ENCODE data around the gene KCNIP4.

The KCNIP4 gene

GRCh38 chr4:21882051-21882839 is 66.3 kb downstream of the KCNIP4 start:
- Histone ChIP-seq H3K4me3 (IDR thresholded peaks at IDR 0.05; ENCODE audit: insufficient read depth, low read depth, low read length) (no peak overlapping the region), H3K9ac (no peak overlapping the region), H3K27ac (no peak overlapping the region), H3K4me1 (ENCODE audit: low read depth, poor library complexity, severe bottlenecking) (no peaks in the 10 kb centered on the region), H3K27me3 (ENCODE audit: insufficient read depth, low read depth) (no peaks in the 10 kb centered on the region), H3K36me3 (ENCODE audit: insufficient read depth) (no peaks in the 10 kb centered on the region), H4K20me1 (ENCODE audit: insufficient read depth) (no peaks in the 10 kb centered on the region), H2AFZ (ENCODE audit: low read depth) (no peak overlapping the region), H3K79me2 (ENCODE audit: insufficient read depth, low read depth) (no peaks in the 10 kb centered on the region), H3K4me2 (no peak overlapping the region)
- TF ChIP-seq CTCF (conservative IDR thresholded peaks at IDR 0.05; ENCODE audit: low read depth, low read length), result no peak

- H2AFZ ChIP-seq (ENCODE audit: low read depth), result no peak overlapping the region
Measured at GRCh38 chr4:21879187-21879586, 69.4 kb downstream of the KCNIP4 start.

GRCh38 chr4:21876711-21877110 is 71.9 kb downstream of the KCNIP4 start:
- no peaks in the 10 kb centered on the region for H3K4me1 ChIP-seq (ENCODE audit: low read depth, poor library complexity, severe bottlenecking)
- H3K27me3 ChIP-seq (ENCODE audit: insufficient read depth, low read depth), result no peaks in the 10 kb centered on the region
- H4K20me1 ChIP-seq (ENCODE audit: insufficient read depth), result no peaks in the 10 kb centered on the region
- H3K4me3 ChIP-seq (IDR thresholded peaks at IDR 0.05; ENCODE audit: insufficient read depth, low read depth, low read length), result no peak overlapping the region
- TF ChIP-seq CTCF (conservative IDR thresholded peaks at IDR 0.05; ENCODE audit: low read depth, low read length), result no peak
- H3K79me2 ChIP-seq (ENCODE audit: insufficient read depth, low read depth), result no peaks in the 10 kb centered on the region
- H3K9ac ChIP-seq, result no peak overlapping the region
- H2AFZ ChIP-seq (ENCODE audit: low read depth), result no peak overlapping the region
- H3K4me2 ChIP-seq, result no peak overlapping the region
- H3K27ac ChIP-seq, result no peak overlapping the region
- no peaks in the 10 kb centered on the region for H3K36me3 ChIP-seq (ENCODE audit: insufficient read depth)

More at GRCh38 chr4:21879187-21879586, 69.4 kb downstream of the KCNIP4 start:
- no peaks in the 10 kb centered on the region for H3K4me1 ChIP-seq (ENCODE audit: low read depth, poor library complexity, severe bottlenecking)
- H3K9ac ChIP-seq, result no peak overlapping the region
- H3K27ac ChIP-seq, result no peak overlapping the region
- H4K20me1 ChIP-seq (ENCODE audit: insufficient read depth), result no peaks in the 10 kb centered on the region
- H3K36me3 ChIP-seq (ENCODE audit: insufficient read depth), result no peaks in the 10 kb centered on the region
- H3K4me2 ChIP-seq, result no peak overlapping the region
- no peak overlapping the region for H3K4me3 ChIP-seq (IDR thresholded peaks at IDR 0.05; ENCODE audit: insufficient read depth, low read depth, low read length)
- no peak for TF ChIP-seq CTCF (conservative IDR thresholded peaks at IDR 0.05; ENCODE audit: low read depth, low read length)
- H3K27me3 ChIP-seq (ENCODE audit: insufficient read depth, low read depth), result no peaks in the 10 kb centered on the region
- H3K79me2 ChIP-seq (ENCODE audit: insufficient read depth, low read depth), result no peaks in the 10 kb centered on the region

- Histone ChIP-seq H3K27ac (no peak overlapping the region), H3K4me1 (ENCODE audit: low read depth, poor library complexity, severe bottlenecking) (no peaks in the 10 kb centered on the region), H3K4me2 (no peak overlapping the region), H3K9ac (no peak overlapping the region), H3K4me3 (IDR thresholded peaks at IDR 0.05; ENCODE audit: insufficient read depth, low read depth, low read length) (no peak overlapping the region), H2AFZ (ENCODE audit: low read depth) (no peak overlapping the region), H3K79me2 (ENCODE audit: insufficient read depth, low read depth) (no peaks in the 10 kb centered on the region), H3K27me3 (ENCODE audit: insufficient read depth, low read depth) (no peaks in the 10 kb centered on the region), H3K36me3 (ENCODE audit: insufficient read depth) (no peaks in the 10 kb centered on the region), H4K20me1 (ENCODE audit: insufficient read depth) (no peaks in the 10 kb centered on the region)
- TF ChIP-seq CTCF (conservative IDR thresholded peaks at IDR 0.05; ENCODE audit: low read depth, low read length), result no peak
Measured at GRCh38 chr4:21873145-21873544, 75.4 kb downstream of the KCNIP4 start.

All from KMS-11 (cell line).